ENCODE measurements around the gene STK11IP. TPM values are rescaled to one million over a fixed set of nuclear protein-coding genes. Genes with fewer than 3 reads are reported as not detected.

The STK11IP gene
- polyA plus RNA-seq, 1 donor, result 28.0 TPM

GRCh38 chr2:219634951-219635751 is 37.5 kb downstream of the STK11IP start:
- H3K4me1 ChIP-seq (ENCODE audit: control insufficient read depth, insufficient read depth, low read length), result no peaks in the 10 kb centered on the region
- H3K36me3 ChIP-seq (ENCODE audit: control insufficient read depth, insufficient read depth, low read length), result no peaks in the 10 kb centered on the region
- H3K27me3 ChIP-seq (ENCODE audit: control insufficient read depth, insufficient read depth, low read length), result no peaks in the 10 kb centered on the region
- no peak overlapping the region for H3K27ac ChIP-seq (ENCODE audit: low read length)
- H3K4me3 ChIP-seq (ENCODE audit: low read length), result no peak overlapping the region
- H3K9me3 ChIP-seq (ENCODE audit: control insufficient read depth, low read depth, low read length), result no peaks in the 10 kb centered on the region
- no peak for DNase-seq
- WGBS (ENCODE audit: insufficient coverage, low lambda C conversion rate), result no CpG with 5 or more reads among the region's 22 CpGs

GRCh38 chr2:219636144-219636915 is 38.7 kb downstream of the STK11IP start:
- Histone ChIP-seq H3K4me3 (ENCODE audit: low read length) (no peak overlapping the region), H3K9me3 (ENCODE audit: control insufficient read depth, low read depth, low read length) (no peaks in the 10 kb centered on the region), H3K27me3 (ENCODE audit: control insufficient read depth, insufficient read depth, low read length) (no peaks in the 10 kb centered on the region), H3K36me3 (ENCODE audit: control insufficient read depth, insufficient read depth, low read length) (no peaks in the 10 kb centered on the region), H3K4me1 (ENCODE audit: control insufficient read depth, insufficient read depth, low read length) (no peaks in the 10 kb centered on the region), H3K27ac (ENCODE audit: low read length) (no peak overlapping the region)
- WGBS (ENCODE audit: insufficient coverage, low lambda C conversion rate), result no CpG with 5 or more reads among the region's 24 CpGs
- no peak for DNase-seq

- Histone ChIP-seq H3K27ac (ENCODE audit: low read length) (no peak overlapping the region), H3K27me3 (ENCODE audit: control insufficient read depth, insufficient read depth, low read length) (no peaks in the 10 kb centered on the region), H3K4me3 (ENCODE audit: low read length) (no peak overlapping the region), H3K4me1 (ENCODE audit: control insufficient read depth, insufficient read depth, low read length) (no peaks in the 10 kb centered on the region), H3K36me3 (ENCODE audit: control insufficient read depth, insufficient read depth, low read length) (no peaks in the 10 kb centered on the region), H3K9me3 (ENCODE audit: control insufficient read depth, low read depth, low read length) (no peaks in the 10 kb centered on the region)
- no CpG with 5 or more reads among the region's 13 CpGs for WGBS (ENCODE audit: insufficient coverage, low lambda C conversion rate)
- no peak for DNase-seq
Observed at GRCh38 chr2:219636941-219637841, 39.5 kb downstream of the STK11IP start.

- Histone ChIP-seq H3K4me3 (ENCODE audit: low read length) (no peak overlapping the region), H3K27ac (ENCODE audit: low read length) (no peak overlapping the region), H3K4me1 (ENCODE audit: control insufficient read depth, insufficient read depth, low read length) (peaks cover 3% of the 10 kb centered on the region), H3K27me3 (ENCODE audit: control insufficient read depth, insufficient read depth, low read length) (no peaks in the 10 kb centered on the region), H3K9me3 (ENCODE audit: control insufficient read depth, low read depth, low read length) (no peaks in the 10 kb centered on the region), H3K36me3 (ENCODE audit: control insufficient read depth, insufficient read depth, low read length) (no peaks in the 10 kb centered on the region)
- no CpG with 5 or more reads among the region's 9 CpGs for WGBS (ENCODE audit: insufficient coverage, low lambda C conversion rate)
- no peak for DNase-seq
Observed at GRCh38 chr2:219637842-219638185, 40.2 kb downstream of the STK11IP start.

- no peak for DNase-seq
- no peaks in the 10 kb centered on the region for H3K36me3 ChIP-seq (ENCODE audit: control insufficient read depth, insufficient read depth, low read length)
- H3K4me3 ChIP-seq (ENCODE audit: low read length), result no peak overlapping the region
- no peaks in the 10 kb centered on the region for H3K9me3 ChIP-seq (ENCODE audit: control insufficient read depth, low read depth, low read length)
- H3K4me1 ChIP-seq (ENCODE audit: control insufficient read depth, insufficient read depth, low read length), result peaks cover 6% of the 10 kb centered on the region
- H3K27me3 ChIP-seq (ENCODE audit: control insufficient read depth, insufficient read depth, low read length), result no peaks in the 10 kb centered on the region
- H3K27ac ChIP-seq (ENCODE audit: low read length), result no peak overlapping the region
- no CpG with 5 or more reads among the region's 17 CpGs for WGBS (ENCODE audit: insufficient coverage, low lambda C conversion rate)
Observed at GRCh38 chr2:219638217-219638947, 40.7 kb downstream of the STK11IP start.

GRCh38 chr2:219638948-219639755 is 41.5 kb downstream of the STK11IP start:
- no peak for DNase-seq
- Histone ChIP-seq H3K27me3 (ENCODE audit: control insufficient read depth, insufficient read depth, low read length) (no peaks in the 10 kb centered on the region), H3K4me3 (ENCODE audit: low read length) (no peak overlapping the region), H3K27ac (ENCODE audit: low read length) (no peak overlapping the region), H3K36me3 (ENCODE audit: control insufficient read depth, insufficient read depth, low read length) (no peaks in the 10 kb centered on the region), H3K4me1 (ENCODE audit: control insufficient read depth, insufficient read depth, low read length) (peaks cover 6% of the 10 kb centered on the region), H3K9me3 (ENCODE audit: control insufficient read depth, low read depth, low read length) (no peaks in the 10 kb centered on the region)
- no CpG with 5 or more reads among the region's 24 CpGs for WGBS (ENCODE audit: insufficient coverage, low lambda C conversion rate)

- H3K36me3 ChIP-seq (ENCODE audit: control insufficient read depth, insufficient read depth, low read length), result no peaks in the 10 kb centered on the region
- DNase-seq, result no peak
- no peak overlapping the region for H3K27ac ChIP-seq (ENCODE audit: low read length)
- H3K4me3 ChIP-seq (ENCODE audit: low read length), result no peak overlapping the region
- no CpG with 5 or more reads among the region's 7 CpGs for WGBS (ENCODE audit: insufficient coverage, low lambda C conversion rate)
- H3K9me3 ChIP-seq (ENCODE audit: control insufficient read depth, low read depth, low read length), result no peaks in the 10 kb centered on the region
- H3K4me1 ChIP-seq (ENCODE audit: control insufficient read depth, insufficient read depth, low read length), result peaks cover 6% of the 10 kb centered on the region
- no peaks in the 10 kb centered on the region for H3K27me3 ChIP-seq (ENCODE audit: control insufficient read depth, insufficient read depth, low read length)
Observed at GRCh38 chr2:219641390-219642068, 43.9 kb downstream of the STK11IP start.

GRCh38 chr2:219642069-219642454 is 44.4 kb downstream of the STK11IP start:
- Histone ChIP-seq H3K27ac (ENCODE audit: low read length) (no peak overlapping the region), H3K9me3 (ENCODE audit: control insufficient read depth, low read depth, low read length) (no peaks in the 10 kb centered on the region), H3K27me3 (ENCODE audit: control insufficient read depth, insufficient read depth, low read length) (no peaks in the 10 kb centered on the region), H3K4me1 (ENCODE audit: control insufficient read depth, insufficient read depth, low read length) (peaks cover 6% of the 10 kb centered on the region), H3K36me3 (ENCODE audit: control insufficient read depth, insufficient read depth, low read length) (no peaks in the 10 kb centered on the region), H3K4me3 (ENCODE audit: low read length) (no peak overlapping the region)
- no CpG with 5 or more reads among the region's 8 CpGs for WGBS (ENCODE audit: insufficient coverage, low lambda C conversion rate)
- DNase-seq, result no peak

- Histone ChIP-seq H3K9me3 (ENCODE audit: control insufficient read depth, low read depth, low read length) (no peaks in the 10 kb centered on the region), H3K27ac (ENCODE audit: low read length) (no peak overlapping the region), H3K4me3 (ENCODE audit: low read length) (no peak overlapping the region), H3K27me3 (ENCODE audit: control insufficient read depth, insufficient read depth, low read length) (no peaks in the 10 kb centered on the region), H3K36me3 (ENCODE audit: control insufficient read depth, insufficient read depth, low read length) (no peaks in the 10 kb centered on the region), H3K4me1 (ENCODE audit: control insufficient read depth, insufficient read depth, low read length) (peaks cover 6% of the 10 kb centered on the region)
- DNase-seq, result peak; percentile 89 to 94
- no CpG with 5 or more reads among the region's 24 CpGs for WGBS (ENCODE audit: insufficient coverage, low lambda C conversion rate)
Observed at GRCh38 chr2:219642465-219643083, 44.9 kb downstream of the STK11IP start.
